Prostate gland (tissue), 2 donors: ENCODE measurements around the gene MAGI2. TPM values are rescaled to one million over a fixed set of nuclear protein-coding genes. Genes with fewer than 3 reads are reported as not detected.

Experiments
- DNase-seq: peaks from one replicate; pipeline ENCODE4 v3.0.0-alpha.2; 2019; ENCODE audit warnings: low spot score
- H3K27ac ChIP-seq, 2 donors: fragments of 200-600 bp; sonication (generic); 2 replicates each; pipeline ENCODE4 v1.5.1; 2017 to 2019
- H3K27me3 ChIP-seq: fragments of 200-600 bp; sonication (generic); replicated peaks from 2 replicates; pipeline ENCODE4 v1.5.1; 2019; ENCODE audit not compliant: insufficient read depth
- H3K36me3 ChIP-seq, 2 donors: fragments of 200-600 bp; sonication (generic); 1 replicate in 1 of 2; 2 replicates in 1 of 2; pipeline versions ENCODE4 v1.5.1 to v1.8.1; 2017 to 2019
- H3K4me1 ChIP-seq: fragments of 200-600 bp; sonication (generic); replicated peaks from 2 replicates; pipeline ENCODE4 v1.5.1; 2019
- H3K4me3 ChIP-seq, 2 donors: fragments of 200-600 bp; sonication (generic); 2 replicates each; pipeline ENCODE4 v1.5.1; 2017 to 2019
- H3K9me3 ChIP-seq: fragments of 200-600 bp; sonication (generic); 2 replicates; pipeline ENCODE4 v1.5.1; 2017
- POLR2A ChIP-seq: fragments of 450-650 bp; IDR thresholded peaks from one replicate; pipeline ENCODE4 v1.6.1; 2016; ENCODE audit warnings: antibody characterized with exemption, mild to moderate bottlenecking
- POLR2AphosphoS5 ChIP-seq: sonication (generic); formaldehyde crosslinking; IDR thresholded peaks from one replicate; pipeline ENCODE4 v1.6.1; 2017; ENCODE audit warnings: antibody characterized with exemption
- WGBS: methylation state at CpG from one replicate; pipeline ENCODE4 v1.1.5; 2018; 5-methylcytosine and 5-hydroxymethylcytosine counted together
- intact Hi-C: fragments of 100-400 bp; cut with DNase I; formaldehyde crosslinking; loops from one replicate; pipeline ENCODE4 v1.14.2; 2022
- total RNA-seq, 2 donors: library from RNA; depleted of rRNA; stranded (reverse); fragments of >200 nt; gene quantifications; one replicate each; pipeline ENCODE4 v1.1.0, GENCODE V29; 2016
- TF ChIP-seq, protein P1 (sequence below), 4 experiments: fragments of 200-600 bp in 2 of 4; fragments of 450-650 bp in 2 of 4; sonication (generic) in 2 of 4; IDR thresholded peaks; 1 replicate in 3 of 4; 2 replicates in 1 of 4; pipeline ENCODE4 v1.5.1; 2016 to 2019; ENCODE audit warnings: antibody characterized with exemption in 4 of 4, mild to moderate bottlenecking in 2 of 4, moderate library complexity in 2 of 4

Gene MAGI2
- total RNA-seq, 2 donors from 2014 or later = 27.1 to 31.3 TPM

GRCh38 chr7:78749052-78749746 lies 704.3 kb downstream of the MAGI2 start:
- Histone ChIP-seq H3K4me3 (no peak overlapping the region), H3K4me1 (no peaks in the 10 kb centered on the region), H3K27me3 (no peaks in the 10 kb centered on the region), H3K9me3 (no peaks in the 10 kb centered on the region), H3K36me3 (no peaks in the 10 kb centered on the region), H3K27ac (no peak overlapping the region)
- no peak for DNase-seq
- intact Hi-C loops = no loop called here
- 66% methylated on average over 5 of the region's 5 CpGs for WGBS
- TF ChIP-seq, protein P1, sequence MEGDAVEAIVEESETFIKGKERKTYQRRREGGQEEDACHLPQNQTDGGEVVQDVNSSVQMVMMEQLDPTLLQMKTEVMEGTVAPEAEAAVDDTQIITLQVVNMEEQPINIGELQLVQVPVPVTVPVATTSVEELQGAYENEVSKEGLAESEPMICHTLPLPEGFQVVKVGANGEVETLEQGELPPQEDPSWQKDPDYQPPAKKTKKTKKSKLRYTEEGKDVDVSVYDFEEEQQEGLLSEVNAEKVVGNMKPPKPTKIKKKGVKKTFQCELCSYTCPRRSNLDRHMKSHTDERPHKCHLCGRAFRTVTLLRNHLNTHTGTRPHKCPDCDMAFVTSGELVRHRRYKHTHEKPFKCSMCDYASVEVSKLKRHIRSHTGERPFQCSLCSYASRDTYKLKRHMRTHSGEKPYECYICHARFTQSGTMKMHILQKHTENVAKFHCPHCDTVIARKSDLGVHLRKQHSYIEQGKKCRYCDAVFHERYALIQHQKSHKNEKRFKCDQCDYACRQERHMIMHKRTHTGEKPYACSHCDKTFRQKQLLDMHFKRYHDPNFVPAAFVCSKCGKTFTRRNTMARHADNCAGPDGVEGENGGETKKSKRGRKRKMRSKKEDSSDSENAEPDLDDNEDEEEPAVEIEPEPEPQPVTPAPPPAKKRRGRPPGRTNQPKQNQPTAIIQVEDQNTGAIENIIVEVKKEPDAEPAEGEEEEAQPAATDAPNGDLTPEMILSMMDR (IDR thresholded peaks at IDR 0.05) = no peak
- TF ChIP-seq POLR2A (no peak), POLR2AphosphoS5 (no peak)

DNA sequence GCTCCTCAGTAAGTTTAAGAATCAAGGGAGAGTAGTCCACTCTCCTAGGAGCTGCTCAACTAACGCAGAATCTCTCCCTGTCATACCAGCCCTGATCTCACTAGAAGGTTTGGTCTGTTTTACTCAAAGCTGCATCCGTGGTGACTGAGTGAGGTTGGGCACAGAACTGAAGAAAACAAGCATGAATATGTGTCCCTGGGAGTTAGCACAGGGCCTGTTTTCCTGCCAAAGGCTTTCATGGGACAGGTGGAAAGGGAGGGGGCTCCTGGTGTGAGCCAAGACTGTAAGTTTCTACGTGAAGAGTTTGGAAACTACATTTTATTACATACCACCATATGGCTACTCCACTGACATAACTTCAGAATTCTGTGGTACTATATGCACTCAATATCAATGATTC lies 705.9 kb downstream of the MAGI2 start:
- DNase-seq = no peak
- Histone ChIP-seq H3K36me3 (no peaks in the 10 kb centered on the region), H3K4me1 (no peaks in the 10 kb centered on the region), H3K9me3 (no peaks in the 10 kb centered on the region), H3K27me3 (no peaks in the 10 kb centered on the region), H3K4me3 (no peak overlapping the region), H3K27ac (no peak overlapping the region)
- 63% methylated on average over 3 of the region's 3 CpGs for WGBS
- intact Hi-C loops = no loop called here
- TF ChIP-seq POLR2A (no peak), POLR2AphosphoS5 (no peak)
- TF ChIP-seq, protein P1 (IDR thresholded peaks at IDR 0.05) = no peak

DNA sequence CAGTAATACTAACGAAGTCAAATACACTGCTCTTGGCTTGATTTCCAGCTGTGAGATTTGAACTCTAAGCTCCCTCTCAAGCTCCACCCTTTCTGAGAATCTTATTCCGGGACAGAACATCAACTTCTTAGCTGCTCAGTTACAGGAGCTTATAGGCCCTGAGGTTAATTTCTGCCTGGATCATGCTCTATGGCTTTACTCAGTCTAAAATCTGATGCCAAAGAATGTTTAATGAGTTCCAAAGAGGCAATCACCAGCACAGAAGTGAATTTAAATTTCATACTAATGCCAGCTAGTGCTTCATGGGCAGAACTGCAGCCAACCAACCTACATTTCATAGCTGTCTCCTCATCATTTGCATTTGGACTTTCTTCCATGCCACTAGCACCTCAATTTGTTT lies 707.2 kb downstream of the MAGI2 start:
- WGBS = 53% methylated on average over 2 of the region's 2 CpGs
- Histone ChIP-seq H3K4me3 (no peak overlapping the region), H3K9me3 (no peaks in the 10 kb centered on the region), H3K27me3 (no peaks in the 10 kb centered on the region), H3K27ac (no peak overlapping the region), H3K4me1 (no peaks in the 10 kb centered on the region), H3K36me3 (no peaks in the 10 kb centered on the region)
- TF ChIP-seq, protein P1 (IDR thresholded peaks at IDR 0.05) = no peak
- TF ChIP-seq POLR2AphosphoS5 (no peak), POLR2A (no peak)
- no peak for DNase-seq
- intact Hi-C loops = no loop called here

GRCh38 chr7:78742694-78743093 lies 710.8 kb downstream of the MAGI2 start:
- DNase-seq = no peak
- Histone ChIP-seq H3K4me3 (no peak overlapping the region), H3K9me3 (no peaks in the 10 kb centered on the region), H3K27ac (no peak overlapping the region), H3K4me1 (no peaks in the 10 kb centered on the region), H3K36me3 (no peaks in the 10 kb centered on the region), H3K27me3 (no peaks in the 10 kb centered on the region)
- intact Hi-C loops = no loop called here
- TF ChIP-seq POLR2AphosphoS5 (no peak), POLR2A (no peak)
- TF ChIP-seq, protein P1 (IDR thresholded peaks at IDR 0.05) = no peak
- 73% methylated on average over 1 of the region's 1 CpG for WGBS

DNA sequence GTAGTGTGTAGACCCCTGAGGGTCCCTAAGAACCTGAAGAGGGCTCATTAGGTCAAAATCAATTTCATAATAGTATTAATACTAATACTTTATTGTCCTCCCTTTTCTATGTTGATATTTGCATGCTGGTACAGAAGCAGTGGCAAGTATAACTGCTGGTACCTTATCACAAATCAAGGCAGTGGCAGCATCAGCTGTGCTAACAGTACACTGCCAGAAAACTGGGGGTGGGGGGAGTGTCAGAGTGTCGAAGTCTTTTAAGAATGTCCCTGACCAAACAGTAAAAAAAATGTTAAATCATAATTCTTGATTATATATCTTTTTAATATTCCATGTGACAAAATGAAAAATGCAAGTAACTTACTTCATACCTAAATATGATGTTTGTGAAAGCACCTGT lies 716.9 kb downstream of the MAGI2 start:
- intact Hi-C loops = no loop called here
- no peak for DNase-seq
- no peaks in the 10 kb centered on the region for H3K9me3 ChIP-seq
- TF ChIP-seq POLR2AphosphoS5 = no peak
- TF ChIP-seq, protein P1 (IDR thresholded peaks at IDR 0.05) = no peak
- no peak for TF ChIP-seq POLR2A
- no peak overlapping the region for H3K4me3 ChIP-seq
- no peaks in the 10 kb centered on the region for H3K36me3 ChIP-seq
- no peaks in the 10 kb centered on the region for H3K4me1 ChIP-seq
- no peak overlapping the region for H3K27ac ChIP-seq
- 36% methylated on average over 1 of the region's 1 CpG for WGBS
- H3K27me3 ChIP-seq = no peaks in the 10 kb centered on the region
